22Rv1 (cell line): ENCODE results near the gene TP53I11.

Source experiments
- H3K27ac ChIP-seq: fragments of 450-650 bp; 2 replicates; pipeline ENCODE4 v1.5.1; 2017
- CTCF ChIP-seq: fragments of 450-650 bp; IDR thresholded peaks from 2 replicates; pipeline ENCODE4 v1.5.1; 2017; ENCODE audit warnings: mild to moderate bottlenecking
- ZFX ChIP-seq: fragments of 450-650 bp; IDR thresholded peaks from 2 replicates; pipeline ENCODE4 v1.6.1; 2017; ENCODE audit warnings: antibody characterized with exemption, borderline replicate concordance

Gene TP53I11

GRCh38 chr11:44911029-44911814 lies 39.5 kb downstream of the TP53I11 start:
- no peak overlapping the region for H3K27ac ChIP-seq
- TF ChIP-seq ZFX (no peak), CTCF (peak; percentile 80)

GRCh38 chr11:44910591-44910990 lies 40.1 kb downstream of the TP53I11 start:
- TF ChIP-seq ZFX: no peak
- TF ChIP-seq CTCF: no peak

GRCh38 chr11:44909557-44909956 lies 41.1 kb downstream of the TP53I11 start:
- no peak for TF ChIP-seq CTCF
- TF ChIP-seq ZFX: no peak
- H3K27ac ChIP-seq: no peak overlapping the region

More at GRCh38 chr11:44910591-44910990, 40.1 kb downstream of the TP53I11 start:
- H3K27ac ChIP-seq: no peak overlapping the region

GRCh38 chr11:44906649-44907048 lies 44.0 kb downstream of the TP53I11 start:
- TF ChIP-seq ZFX: no peak
- TF ChIP-seq CTCF: no peak
- H3K27ac ChIP-seq: no peak overlapping the region

GRCh38 chr11:44905131-44905866 lies 45.4 kb downstream of the TP53I11 start:
- H3K27ac ChIP-seq: no peak overlapping the region
- no peak for TF ChIP-seq CTCF
- TF ChIP-seq ZFX: no peak

- no peak for TF ChIP-seq CTCF
- TF ChIP-seq ZFX: no peak
- no peak overlapping the region for H3K27ac ChIP-seq
Measured at GRCh38 chr11:44904261-44905020, 46.2 kb downstream of the TP53I11 start.
